Spleen (tissue), 7 donors: ENCODE measurements around the gene TTC38.

Experiments used
- CTCF ChIP-seq, 11 experiments: fragments of 200-600 bp in 7 of 11; fragments of 450-650 bp in 4 of 11; sonication (generic) in 4 of 11; IDR thresholded peaks in 8 of 11; conservative IDR thresholded peaks in 3 of 11; 1 replicate in 7 of 11; 2 replicates in 4 of 11; pipeline versions ENCODE4 v1.4.0 to v1.8.0; 2016 to 2021; ENCODE audit warnings: antibody characterized with exemption in 11 of 11, inconsistent platforms in 4 of 11, mild to moderate bottlenecking in 1 of 11
- POLR2A ChIP-seq, 3 donors: fragments of 450-650 bp; IDR thresholded peaks; one replicate each; pipeline ENCODE4 v1.5.1; 2017; ENCODE audit warnings: antibody characterized with exemption in 3 of 3, mild to moderate bottlenecking in 1 of 3
- POLR2AphosphoS5 ChIP-seq, 3 donors: sonication (generic); formaldehyde crosslinking; IDR thresholded peaks; one replicate each; pipeline ENCODE4 v1.5.1; 2017; ENCODE audit warnings: antibody characterized with exemption in 3 of 3
- donor health status: DM: no; HTN: no; CAD: no; lungs with moderate emphysema.
- donor health status: DM: no; HTN: no; CAD: no.
- donor health status: DM: no; HTN: no; CAD: no.

GRCh38 chr22:46309526-46310085 is 41.8 kb downstream of the TTC38 start:
- TF ChIP-seq CTCF (IDR thresholded peaks at IDR 0.05 in 8 of 11, conservative IDR thresholded peaks at IDR 0.05 in 3 of 11), result no peak
- no peak for TF ChIP-seq POLR2AphosphoS5 (IDR thresholded peaks at IDR 0.05)
- no peak for TF ChIP-seq POLR2A (IDR thresholded peaks at IDR 0.05)
